GM23248 (cell line): Measurements from ENCODE around the gene ERC1. TPM values are rescaled to one million over a fixed set of nuclear protein-coding genes. Genes with fewer than 3 reads are reported as not detected.

Source experiments
- DNase-seq: peaks from one replicate; pipeline ENCODE4 v3.0.0-alpha.2; 2015
- H2AFZ ChIP-seq: fragments of 200-600 bp; sonication (generic); 2 replicates; pipeline ENCODE4 v1.6.1; 2016; ENCODE audit warnings: antibody characterized with exemption
- H3F3A ChIP-seq: fragments of 200-600 bp; sonication (generic); 2 replicates; pipeline ENCODE4 v1.6.1; 2016; ENCODE audit warnings: mild to moderate bottlenecking, antibody characterized with exemption, mixed run types; ENCODE audit not compliant: insufficient read depth
- H3K27ac ChIP-seq: fragments of 200-600 bp; sonication (generic); 2 replicates; pipeline ENCODE4 v1.5.1; 2016; ENCODE audit warnings: mild to moderate bottlenecking
- H3K27me3 ChIP-seq: fragments of 200-600 bp; sonication (generic); replicated peaks from 2 replicates; pipeline ENCODE4 v1.6.1; 2016; ENCODE audit warnings: mild to moderate bottlenecking; ENCODE audit not compliant: insufficient read depth
- H3K36me3 ChIP-seq: fragments of 200-600 bp; sonication (generic); 2 replicates; pipeline ENCODE4 v1.6.1; 2016; ENCODE audit warnings: low read depth, mild to moderate bottlenecking
- H3K4me1 ChIP-seq: fragments of 200-600 bp; sonication (generic); 2 replicates; pipeline ENCODE4 v1.6.1; 2016; ENCODE audit warnings: mild to moderate bottlenecking; ENCODE audit not compliant: insufficient read depth
- H3K4me2 ChIP-seq: fragments of 200-600 bp; sonication (generic); one replicate; pipeline ENCODE4 v1.6.1; 2016; ENCODE audit warnings: mild to moderate bottlenecking; ENCODE audit not compliant: unreplicated experiment
- H3K4me3 ChIP-seq: fragments of 200-600 bp; sonication (generic); 2 replicates; pipeline ENCODE4 v1.5.1; 2016; ENCODE audit warnings: mild to moderate bottlenecking
- H3K79me2 ChIP-seq: fragments of 200-600 bp; sonication (generic); 2 replicates; pipeline ENCODE4 v1.6.1; 2016; ENCODE audit warnings: mild to moderate bottlenecking; ENCODE audit not compliant: insufficient read depth
- H3K9ac ChIP-seq: fragments of 200-600 bp; sonication (generic); 2 replicates; pipeline ENCODE4 v1.6.1; 2016; ENCODE audit warnings: mild to moderate bottlenecking
- H3K9me2 ChIP-seq: fragments of 200-600 bp; sonication (generic); 2 replicates; pipeline ENCODE4 v1.6.1; 2016; ENCODE audit warnings: mixed run types, mild to moderate bottlenecking, moderate library complexity; ENCODE audit not compliant: insufficient read depth
- H3K9me3 ChIP-seq: fragments of 200-600 bp; sonication (generic); one replicate; pipeline ENCODE4 v1.6.1; 2017; ENCODE audit warnings: low read depth
- H4K20me1 ChIP-seq: fragments of 200-600 bp; sonication (generic); 2 replicates; pipeline ENCODE4 v1.6.0; 2016; ENCODE audit not compliant: insufficient read depth
- EZH2 ChIP-seq: fragments of 200-600 bp; sonication (generic); IDR thresholded peaks from 2 replicates; pipeline ENCODE4 v1.6.1; 2018; ENCODE audit warnings: antibody characterized with exemption, mild to moderate bottlenecking; ENCODE audit not compliant: insufficient read depth, poor library complexity, severe bottlenecking
- EZH2phosphoT487 ChIP-seq: fragments of 200-600 bp; sonication (generic); IDR thresholded peaks from 2 replicates; pipeline ENCODE4 v1.6.1; 2018; ENCODE audit warnings: antibody characterized with exemption, moderate library complexity, mild to moderate bottlenecking, low read depth; ENCODE audit not compliant: insufficient read depth
- WGBS, 2 experiments: methylation state at CpG; one replicate each; pipeline ENCODE4 v1.1.6; 2015 to 2017; ENCODE audit warnings: low lambda C conversion rate in 2 of 2, low coverage in 1 of 2; ENCODE audit errors: missing lambda C conversion rate in 2 of 2; 5-methylcytosine and 5-hydroxymethylcytosine counted together
- in situ Hi-C: fragments of 300-500 bp; cut with MboI; formaldehyde crosslinking; loops from 2 replicates; pipeline ENCODE4 v1.15.0; 2020
- polyA plus RNA-seq: library from polyadenylated mRNA; unstranded; fragments of >200 nt; fragmentation: Nextera tagmentation; extraction: Ambion mirVana; gene quantifications from 2 replicates; pipeline ENCODE4 v1.2.1, GENCODE V29; 2016
- total RNA-seq: library from RNA; depleted of rRNA; stranded (reverse); fragments of >200 nt; shearing (Covaris generic); gene quantifications from 2 replicates; pipeline ENCODE4 v1.2.3, GENCODE V29; 2014

ERC1 gene
- total and polyA plus RNA-seq, 2 experiments from 2014 or later: 21.5 to 23.3 TPM

DNA sequence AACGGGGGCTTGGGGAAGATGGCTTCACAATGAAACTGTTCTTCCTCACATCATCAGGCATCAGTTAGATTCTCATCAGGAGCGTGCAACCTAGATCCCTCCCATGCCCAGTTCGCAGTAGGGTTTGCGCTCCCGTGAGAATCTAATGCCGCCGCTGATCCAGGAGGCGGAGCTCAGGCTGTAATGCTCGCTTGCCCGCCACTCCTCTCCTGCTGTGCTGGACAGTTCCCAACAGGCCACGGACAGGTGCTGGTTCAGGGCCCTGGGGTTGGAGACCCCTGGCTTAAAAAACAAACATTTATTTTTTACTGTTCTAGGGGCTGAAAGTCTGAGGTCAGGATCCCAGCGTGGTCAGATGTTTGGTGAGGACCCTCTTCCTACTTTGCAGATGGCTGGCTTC, 422.9 kb downstream of the ERC1 start:
- no peaks in the 10 kb centered on the region for H3F3A ChIP-seq
- TF ChIP-seq EZH2phosphoT487 (no peak), EZH2 (no peak)
- no peaks in the 10 kb centered on the region for H3K4me1 ChIP-seq
- H3K27ac ChIP-seq: no peak overlapping the region
- DNase-seq: no peak
- no peaks in the 10 kb centered on the region for H3K9me2 ChIP-seq
- H2AFZ ChIP-seq: no peak overlapping the region
- H3K9me3 ChIP-seq: no peaks in the 10 kb centered on the region
- in situ Hi-C loops: no loop called here
- H3K4me3 ChIP-seq: no peak overlapping the region
- 98 to 99% methylated on average over 12 of the region's 12 CpGs for whole genome bisulfite sequencing, 2 experiments
- 0 out of 2 replicates have a peak, but pooled peaks cover 4% of the 10 kb centered on the region for H3K36me3 ChIP-seq
- H3K9ac ChIP-seq: no peak overlapping the region
- no peaks in the 10 kb centered on the region for H3K27me3 ChIP-seq
- no peak overlapping the region for H3K4me2 ChIP-seq
- no peaks in the 10 kb centered on the region for H3K79me2 ChIP-seq
- H4K20me1 ChIP-seq: no peaks in the 10 kb centered on the region

DNA sequence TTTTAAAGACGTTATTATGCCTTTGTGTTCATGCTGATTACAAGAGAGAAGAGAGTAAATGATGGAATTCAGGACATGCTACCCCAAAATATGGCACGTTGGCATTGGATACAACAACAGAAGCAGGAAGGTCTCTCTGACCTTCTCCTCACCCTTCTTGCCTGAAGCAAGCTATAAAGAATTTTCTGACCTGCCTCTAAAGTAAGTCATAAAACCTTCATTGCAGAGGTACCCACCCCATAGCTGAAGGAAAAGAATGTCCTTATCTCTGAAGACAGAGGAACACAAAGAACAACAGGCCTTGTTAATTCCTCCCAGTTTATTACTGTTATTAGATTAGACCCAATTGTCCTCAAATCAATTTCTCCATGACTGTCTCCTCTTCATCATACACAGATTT, 427.1 kb downstream of the ERC1 start:
- Histone ChIP-seq H2AFZ (no peak overlapping the region), H3K9me2 (no peaks in the 10 kb centered on the region), H4K20me1 (no peaks in the 10 kb centered on the region), H3K27ac (no peak overlapping the region), H3K4me2 (no peak overlapping the region), H3K36me3 (peaks cover 4% of the 10 kb centered on the region), H3K27me3 (no peaks in the 10 kb centered on the region), H3F3A (no peaks in the 10 kb centered on the region), H3K9ac (no peak overlapping the region), H3K4me3 (no peak overlapping the region), H3K9me3 (no peaks in the 10 kb centered on the region), H3K4me1 (no peaks in the 10 kb centered on the region), H3K79me2 (peaks cover 4% of the 10 kb centered on the region; the same call in 1 of the 2 replicates)
- in situ Hi-C loops: no loop called here
- no peak for DNase-seq
- TF ChIP-seq EZH2phosphoT487 (no peak), EZH2 (no peak)
- WGBS, 2 experiments: 79 to 82% methylated on average over 2 of the region's 2 CpGs

DNA sequence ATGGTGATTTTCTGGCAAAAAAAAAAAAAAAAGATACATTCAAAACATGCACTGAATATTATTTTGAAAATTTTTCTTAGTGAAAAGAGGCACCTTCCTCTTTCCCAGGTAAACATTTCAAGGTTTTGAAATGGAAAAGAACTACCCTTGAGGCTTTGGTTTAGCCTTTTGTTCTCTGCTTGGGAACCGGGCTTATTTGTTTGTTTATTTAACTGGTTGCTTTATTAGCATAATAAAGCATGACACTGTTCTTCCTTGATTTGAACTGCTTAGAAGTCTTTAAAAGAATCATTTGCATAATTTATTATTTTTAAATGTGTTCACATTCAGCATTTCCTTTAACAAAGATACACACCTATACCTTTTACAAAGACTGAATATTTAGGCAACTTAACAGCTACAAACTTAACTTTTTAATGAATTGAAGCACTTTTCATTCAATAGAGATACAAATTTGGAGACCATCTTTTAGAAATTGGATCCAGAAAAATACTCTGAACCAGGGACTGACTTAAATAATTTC, 428.9 kb downstream of the ERC1 start:
- Histone ChIP-seq H3K9ac (no peak overlapping the region), H3K27me3 (no peaks in the 10 kb centered on the region), H3K36me3 (no peaks in the 10 kb centered on the region; the same call in none of the 2 replicates), H3K9me3 (no peaks in the 10 kb centered on the region), H3K9me2 (no peaks in the 10 kb centered on the region), H3K4me2 (no peak overlapping the region), H3K4me3 (no peak overlapping the region), H2AFZ (no peak overlapping the region), H3K27ac (no peak overlapping the region), H3F3A (no peaks in the 10 kb centered on the region), H4K20me1 (no peaks in the 10 kb centered on the region), H3K4me1 (no peaks in the 10 kb centered on the region), H3K79me2 (peaks cover 4% of the 10 kb centered on the region; the same call in 1 of the 2 replicates)
- in situ Hi-C loops: no loop called here
- DNase-seq: no peak
- 24 to 31% methylated on average over 1 of the region's 1 CpG for WGBS, 2 experiments
- TF ChIP-seq EZH2: no peak
- TF ChIP-seq EZH2phosphoT487: no peak

DNA sequence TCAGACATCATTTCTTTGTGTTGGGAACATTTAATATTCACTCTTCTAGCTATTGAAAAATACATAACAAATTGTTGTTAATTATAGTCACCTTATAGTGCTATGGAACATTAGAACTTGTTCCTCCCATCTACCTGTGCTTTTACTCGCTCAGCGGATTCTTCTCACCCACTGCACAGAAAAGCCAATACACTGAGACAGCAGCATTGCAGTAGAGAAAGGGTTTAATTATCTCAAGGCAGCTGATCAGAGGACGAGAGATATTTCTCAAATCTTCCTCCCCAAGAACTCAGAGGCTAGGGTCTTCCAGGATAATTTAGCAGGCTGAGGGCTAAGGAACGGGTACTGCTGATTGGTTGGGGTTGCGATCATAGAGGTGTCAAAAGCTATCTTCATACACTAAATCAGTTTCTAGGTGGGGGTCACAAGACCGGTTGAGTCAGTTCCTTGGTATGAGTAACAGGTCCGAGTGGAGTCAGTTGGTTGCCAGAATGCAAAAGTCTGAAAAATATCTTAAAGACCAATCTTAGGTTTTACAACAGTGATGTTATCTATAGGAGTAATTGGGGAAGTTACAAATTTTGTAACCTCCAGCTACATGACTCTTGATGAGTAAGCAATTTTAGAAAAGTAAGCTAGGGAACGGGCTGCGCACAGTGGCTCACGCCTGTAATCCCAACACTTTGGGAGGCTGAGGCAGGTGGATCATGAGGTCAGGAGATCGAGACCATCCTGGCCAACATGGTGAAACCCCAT, 430.2 kb downstream of the ERC1 start:
- H2AFZ ChIP-seq: no peak overlapping the region
- WGBS, 2 experiments: 90 to 93% methylated on average over 11 of the region's 11 CpGs
- H3K9me3 ChIP-seq: no peaks in the 10 kb centered on the region
- H3K36me3 ChIP-seq: no peaks in the 10 kb centered on the region; the same call in none of the 2 replicates
- in situ Hi-C loops: no loop called here
- no peaks in the 10 kb centered on the region for H4K20me1 ChIP-seq
- no peak overlapping the region for H3K4me3 ChIP-seq
- peaks cover 4% of the 10 kb centered on the region; the same call in 1 of the 2 replicates for H3K79me2 ChIP-seq
- TF ChIP-seq EZH2phosphoT487: no peak
- H3K27me3 ChIP-seq: no peaks in the 10 kb centered on the region
- no peaks in the 10 kb centered on the region for H3F3A ChIP-seq
- no peak overlapping the region for H3K27ac ChIP-seq
- no peaks in the 10 kb centered on the region for H3K9me2 ChIP-seq
- no peak overlapping the region for H3K9ac ChIP-seq
- H3K4me1 ChIP-seq: no peaks in the 10 kb centered on the region
- DNase-seq: no peak
- no peak overlapping the region for H3K4me2 ChIP-seq
